ENCODE measurements around the gene LRRN4CL.
A peak's percentile ranks its signal among the peaks of the same experiment; 100 is the strongest.
"Not testable (repeated sequence)": the region's sequence is repeated elsewhere in the genome, so short reads cannot be mapped to it uniquely, and the experiment has no call there.

The LRRN4CL gene

GRCh38 chr11:62676698-62677097, 12.6 kb downstream of the LRRN4CL start:
- DNase-seq (ENCODE audit: low read depth in 2 of 2): no peak

GRCh38 chr11:62675415-62675814, 13.9 kb downstream of the LRRN4CL start:
- DNase-seq (ENCODE audit: low read depth in 2 of 2): not testable (repeated sequence)

- DNase-seq (ENCODE audit: low read depth in 2 of 2): no peak
Measured at GRCh38 chr11:62673196-62673525, 16.2 kb downstream of the LRRN4CL start.

GRCh38 chr11:62671608-62672389, 17.5 kb downstream of the LRRN4CL start, which contains the start of the genes LBHD1 and UQCC3:
Gene LBHD1, minus strand, starts transcription at chr11:62672267. Its CDS starts 2,236 bp downstream, at chr11:62670031.
Gene UQCC3, plus strand, starts transcription at chr11:62671673. Its CDS starts 73 bp downstream, at chr11:62671746.
- peak; percentile 48 to 58 for DNase-seq (ENCODE audit: low read depth in 2 of 2)

GRCh38 chr11:62671236-62671607, 18.1 kb downstream of the LRRN4CL start:
- no peak for DNase-seq (ENCODE audit: low read depth in 2 of 2)

- DNase-seq (ENCODE audit: low read depth in 2 of 2): no peak
Measured at GRCh38 chr11:62669420-62670161, 19.7 kb downstream of the LRRN4CL start.

- no peak for DNase-seq (ENCODE audit: low read depth in 2 of 2)
Measured at GRCh38 chr11:62667460-62667859, 21.9 kb downstream of the LRRN4CL start.

GRCh38 chr11:62666259-62666926, 22.9 kb downstream of the LRRN4CL start:
- no peak for DNase-seq (ENCODE audit: low read depth in 2 of 2)

- peak; percentile 32 to 40 for DNase-seq (ENCODE audit: low read depth in 2 of 2)
Measured at GRCh38 chr11:62665599-62666258, 23.6 kb downstream of the LRRN4CL start.

GRCh38 chr11:62665075-62665598, 24.2 kb downstream of the LRRN4CL start, which contains the start of the genes C11orf98 and CSKMT:
Gene C11orf98, minus strand, starts transcription at chr11:62665210. Its CDS starts 41 bp downstream, at chr11:62665169.
Gene CSKMT, plus strand, starts transcription at chr11:62665312. Its CDS starts 568 bp downstream, at chr11:62665880.
- DNase-seq (ENCODE audit: low read depth in 2 of 2): peak; percentile 94 to 95

GRCh38 chr11:62664405-62665074, 24.8 kb downstream of the LRRN4CL start:
- no peak for DNase-seq (ENCODE audit: low read depth in 2 of 2)

- DNase-seq (ENCODE audit: low read depth in 2 of 2): no peak
Measured at GRCh38 chr11:62656796-62657429, 32.4 kb downstream of the LRRN4CL start.

GRCh38 chr11:62654297-62654696, 35.0 kb downstream of the LRRN4CL start:
- no peak for DNase-seq (ENCODE audit: low read depth in 2 of 2)

GRCh38 chr11:62652161-62653006, 36.9 kb downstream of the LRRN4CL start:
- no peak for DNase-seq (ENCODE audit: low read depth in 2 of 2)

- DNase-seq (ENCODE audit: low read depth in 2 of 2): not testable (repeated sequence)
Measured at GRCh38 chr11:62650283-62650682, 39.0 kb downstream of the LRRN4CL start.

GRCh38 chr11:62649486-62649885, 39.8 kb downstream of the LRRN4CL start:
- DNase-seq (ENCODE audit: low read depth in 2 of 2): no peak

- no peak for DNase-seq (ENCODE audit: low read depth in 2 of 2)
Measured at GRCh38 chr11:62648967-62649364, 40.4 kb downstream of the LRRN4CL start.

GRCh38 chr11:62648185-62648966, 41.0 kb downstream of the LRRN4CL start:
- DNase-seq (ENCODE audit: low read depth in 2 of 2): no peak

GRCh38 chr11:62647609-62648005, 41.7 kb downstream of the LRRN4CL start:
- DNase-seq (ENCODE audit: low read depth in 2 of 2): no peak

All from stimulated activated CD8-positive, alpha-beta memory T cell treated with anti-CD3 and anti-CD28 coated beads, Interleukin-2, amount 100 ng/mL, for 1 hour (primary cell).